Tibial nerve (tissue), 4 donors: ENCODE measurements around the gene PHC3.

Experiments
- CTCF ChIP-seq, 5 experiments: fragments of 200-600 bp in 3 of 5; fragments of 450-650 bp in 2 of 5; sonication (generic) in 3 of 5; IDR thresholded peaks; one replicate each; pipeline ENCODE4 v1.5.1; 2016 to 2019; ENCODE audit warnings: antibody characterized with exemption in 5 of 5, mild to moderate bottlenecking in 3 of 5, moderate library complexity in 2 of 5
- EP300 ChIP-seq, 2 donors: sonication (generic); formaldehyde crosslinking; IDR thresholded peaks; one replicate each; pipeline ENCODE4 v1.6.1; 2017; ENCODE audit warnings: antibody characterized with exemption in 2 of 2, mild to moderate bottlenecking in 1 of 2

- TF ChIP-seq EP300 (IDR thresholded peaks at IDR 0.05): no peak
- TF ChIP-seq CTCF (IDR thresholded peaks at IDR 0.05): no peak
These were observed 124.7 kb downstream of the PHC3 start for GRCh38 chr3:170056710-170057454.
